Hepatocyte (in vitro differentiated cells): ENCODE results near the gene CCDC47.

ENCODE experiments used
- CTCF ChIP-seq: fragments of 200-600 bp; sonication (generic); IDR thresholded peaks from 2 replicates; pipeline ENCODE4 v1.5.1; 2016; ENCODE audit warnings: antibody characterized with exemption, mild to moderate bottlenecking; ENCODE audit not compliant: poor library complexity
- EZH2 ChIP-seq: fragments of 200-600 bp; sonication (generic); IDR thresholded peaks from 2 replicates; pipeline ENCODE4 v1.6.1; 2016; ENCODE audit warnings: antibody characterized with exemption, mild to moderate bottlenecking, borderline replicate concordance
- EZH2phosphoT487 ChIP-seq: fragments of 200-600 bp; sonication (generic); IDR thresholded peaks from one replicate; pipeline ENCODE4 v1.6.1; 2018; ENCODE audit warnings: antibody characterized with exemption, mild to moderate bottlenecking, low read depth, moderate library complexity; ENCODE audit not compliant: unreplicated experiment, severe bottlenecking

- no peak for TF ChIP-seq CTCF
- no peak for TF ChIP-seq EZH2phosphoT487
- no peak for TF ChIP-seq EZH2
Measured at GRCh38 chr17:63752707-63753106, 20.7 kb downstream of the CCDC47 start.
